ENCODE data around the gene FNBP1.

FNBP1 gene

GRCh38 chr9:129885018-129885669, 157.8 kb downstream of the FNBP1 start:
- in situ Hi-C loops (cut with HindIII; ENCODE audit: low sequenced_read_pairs) = no loop called here
- H3K4me3 ChIP-seq (ENCODE audit: low read depth, low read length) = no peak overlapping the region
- TF ChIP-seq, protein P1, sequence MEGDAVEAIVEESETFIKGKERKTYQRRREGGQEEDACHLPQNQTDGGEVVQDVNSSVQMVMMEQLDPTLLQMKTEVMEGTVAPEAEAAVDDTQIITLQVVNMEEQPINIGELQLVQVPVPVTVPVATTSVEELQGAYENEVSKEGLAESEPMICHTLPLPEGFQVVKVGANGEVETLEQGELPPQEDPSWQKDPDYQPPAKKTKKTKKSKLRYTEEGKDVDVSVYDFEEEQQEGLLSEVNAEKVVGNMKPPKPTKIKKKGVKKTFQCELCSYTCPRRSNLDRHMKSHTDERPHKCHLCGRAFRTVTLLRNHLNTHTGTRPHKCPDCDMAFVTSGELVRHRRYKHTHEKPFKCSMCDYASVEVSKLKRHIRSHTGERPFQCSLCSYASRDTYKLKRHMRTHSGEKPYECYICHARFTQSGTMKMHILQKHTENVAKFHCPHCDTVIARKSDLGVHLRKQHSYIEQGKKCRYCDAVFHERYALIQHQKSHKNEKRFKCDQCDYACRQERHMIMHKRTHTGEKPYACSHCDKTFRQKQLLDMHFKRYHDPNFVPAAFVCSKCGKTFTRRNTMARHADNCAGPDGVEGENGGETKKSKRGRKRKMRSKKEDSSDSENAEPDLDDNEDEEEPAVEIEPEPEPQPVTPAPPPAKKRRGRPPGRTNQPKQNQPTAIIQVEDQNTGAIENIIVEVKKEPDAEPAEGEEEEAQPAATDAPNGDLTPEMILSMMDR (IDR thresholded peaks at IDR 0.05; ENCODE audit: low read depth, low read length, missing control alignments) = peak; percentile 11
- no peak for DNase-seq (ENCODE audit: low read depth)

GRCh38 chr9:129884220-129885017, 158.6 kb downstream of the FNBP1 start:
- in situ Hi-C loops (cut with HindIII; ENCODE audit: low sequenced_read_pairs) = no loop called here
- TF ChIP-seq, protein P1 (IDR thresholded peaks at IDR 0.05; ENCODE audit: low read depth, low read length, missing control alignments) = no peak
- H3K4me3 ChIP-seq (ENCODE audit: low read depth, low read length) = no peak overlapping the region
- no peak for DNase-seq (ENCODE audit: low read depth)

- no peak for DNase-seq (ENCODE audit: low read depth)
- no peak overlapping the region for H3K4me3 ChIP-seq (ENCODE audit: low read depth, low read length)
- TF ChIP-seq, protein P1 (IDR thresholded peaks at IDR 0.05; ENCODE audit: low read depth, low read length, missing control alignments) = no peak
- in situ Hi-C loops (cut with HindIII; ENCODE audit: low sequenced_read_pairs) = no loop called here
Measured at GRCh38 chr9:129881547-129882324, 161.3 kb downstream of the FNBP1 start.

DNA sequence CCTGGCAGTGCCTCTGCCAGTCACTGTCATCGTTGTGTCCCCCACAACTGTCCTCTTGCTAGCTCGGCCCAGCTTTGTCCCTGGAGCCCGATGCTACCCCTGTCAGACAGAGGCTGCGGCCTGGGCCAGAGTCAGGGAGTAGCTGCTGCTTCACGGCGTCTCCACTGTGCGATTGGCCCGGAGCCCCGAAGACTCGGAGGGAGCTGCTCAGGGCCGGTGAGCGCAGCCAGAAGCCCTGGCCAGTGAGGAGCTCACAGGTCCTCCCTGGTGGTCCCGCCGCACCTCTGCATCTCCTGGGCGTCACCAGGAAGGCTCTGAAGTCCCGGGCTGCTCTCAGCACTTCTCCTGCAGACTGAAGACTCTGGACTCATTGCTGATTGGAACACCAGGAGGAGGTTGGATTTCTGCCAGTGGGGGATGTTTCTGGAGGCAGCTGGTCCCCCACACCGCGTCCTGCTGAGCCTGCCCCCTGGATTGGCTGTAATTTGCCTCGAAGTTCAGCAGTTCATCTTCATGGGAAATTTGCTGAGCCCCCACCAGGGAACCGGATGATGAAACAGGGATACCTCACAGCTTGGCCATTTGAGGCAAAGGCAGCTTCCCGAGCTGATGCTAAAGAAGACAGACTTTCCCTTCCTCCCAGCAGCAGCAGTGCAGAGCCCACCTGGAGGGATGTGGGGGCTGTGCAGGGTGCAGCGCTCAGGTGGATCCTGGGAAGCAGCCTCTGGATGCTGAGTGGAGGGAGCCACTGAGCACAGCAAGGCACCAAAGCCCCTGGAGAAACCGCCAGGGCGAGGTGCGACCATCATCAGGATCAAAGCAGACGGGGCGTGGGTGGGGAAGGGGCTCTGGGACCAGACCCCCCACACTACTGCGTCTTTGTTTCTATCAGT, 162.1 kb downstream of the FNBP1 start:
- in situ Hi-C loops (cut with HindIII; ENCODE audit: low sequenced_read_pairs) = no loop called here
- peak; percentile 62 for DNase-seq (ENCODE audit: low read depth)

GRCh38 chr9:129879991-129880653, 162.9 kb downstream of the FNBP1 start:
- DNase-seq (ENCODE audit: low read depth) = no peak
- TF ChIP-seq, protein P1 (IDR thresholded peaks at IDR 0.05; ENCODE audit: low read depth, low read length, missing control alignments) = no peak
- in situ Hi-C loops (cut with HindIII; ENCODE audit: low sequenced_read_pairs) = no loop called here
- no peak overlapping the region for H3K4me3 ChIP-seq (ENCODE audit: low read depth, low read length)

More for the DNA sequence above, 162.1 kb downstream of the FNBP1 start:
- TF ChIP-seq, protein P1 (IDR thresholded peaks at IDR 0.05; ENCODE audit: low read depth, low read length, missing control alignments) = no peak
- no peak overlapping the region for H3K4me3 ChIP-seq (ENCODE audit: low read depth, low read length)
